H1 (cell line): ENCODE data around the gene LCN2.

ENCODE experiments used
- CTCF ChIP-seq, 3 experiments: IDR thresholded peaks; 1 replicate in 2 of 3; 2 replicates in 1 of 3; pipeline versions ENCODE4 v1.5.1 to v1.6.1; 2011; ENCODE audit warnings: low read length in 3 of 3, mild to moderate bottlenecking in 3 of 3, inconsistent platforms in 2 of 3, low read depth in 1 of 3, moderate library complexity in 1 of 3; ENCODE audit not compliant: insufficient read depth in 1 of 3; ENCODE audit errors: control extremely low read depth in 1 of 3
- POLR2A ChIP-seq, 2 experiments: IDR thresholded peaks; 1 replicate in 1 of 2; 2 replicates in 1 of 2; pipeline ENCODE4 v1.6.1; 2011; ENCODE audit warnings: low read depth in 2 of 2, low read length in 2 of 2, mild to moderate bottlenecking in 2 of 2; ENCODE audit errors: control extremely low read depth in 1 of 2
- SIRT6 ChIP-seq: IDR thresholded peaks from one replicate; pipeline ENCODE4 v1.7.1; 2012; ENCODE audit warnings: low read length, inconsistent platforms
- SP4 ChIP-seq: IDR thresholded peaks from 2 replicates; pipeline ENCODE4 v1.6.1; 2012; ENCODE audit warnings: low read length, inconsistent platforms
- TAF1 ChIP-seq: IDR thresholded peaks from 2 replicates; pipeline ENCODE4 v1.6.1; 2011; ENCODE audit warnings: mild to moderate bottlenecking, low read depth, low read length
- TCF12 ChIP-seq: IDR thresholded peaks from 2 replicates; pipeline ENCODE4 v1.6.1; 2011; ENCODE audit warnings: low read depth, mild to moderate bottlenecking, low read length

DNA sequence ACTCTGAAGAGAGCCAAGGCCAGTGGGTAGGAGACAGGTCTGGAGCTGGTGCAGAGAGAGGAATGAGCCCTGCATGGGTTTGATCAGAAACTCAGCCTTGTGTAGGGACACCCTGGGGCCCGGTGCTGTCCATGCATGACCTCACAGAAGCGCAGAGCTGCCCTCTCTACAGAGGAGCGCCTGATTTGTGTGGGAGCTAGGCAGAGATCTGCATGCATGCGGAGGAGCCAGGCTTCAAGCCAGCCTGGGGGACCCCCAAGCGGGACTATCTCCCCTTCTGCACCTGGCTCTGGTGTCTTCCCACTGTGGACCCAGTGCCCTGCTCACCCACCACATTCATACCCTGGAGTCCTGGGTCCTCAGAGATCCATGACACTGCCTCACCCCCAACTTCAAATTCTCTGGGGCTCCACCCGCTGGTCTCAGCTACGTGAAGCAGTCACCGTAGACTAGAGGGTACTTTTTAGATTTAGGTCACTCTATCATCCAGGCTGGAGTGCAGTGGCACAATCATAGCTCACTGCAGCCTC lies 2.6 kb upstream of the LCN2 start:
- TF ChIP-seq POLR2A (IDR thresholded peaks at IDR 0.05; ENCODE audit: control extremely low read depth in 1 of 2, low read depth in 2 of 2, low read length in 2 of 2), result no peak
- TF ChIP-seq SP4, result no peak
- TF ChIP-seq TCF12, result no peak
- no peak for TF ChIP-seq SIRT6
- TF ChIP-seq CTCF (IDR thresholded peaks at IDR 0.05; ENCODE audit: control extremely low read depth in 1 of 3, insufficient read depth in 1 of 3, low read depth in 1 of 3, low read length in 3 of 3), result no peak
- no peak for TF ChIP-seq TAF1
